ENCODE results near the gene CCT7.
A peak's percentile ranks its signal among the peaks of the same experiment; 100 is the strongest.

Gene CCT7

DNA sequence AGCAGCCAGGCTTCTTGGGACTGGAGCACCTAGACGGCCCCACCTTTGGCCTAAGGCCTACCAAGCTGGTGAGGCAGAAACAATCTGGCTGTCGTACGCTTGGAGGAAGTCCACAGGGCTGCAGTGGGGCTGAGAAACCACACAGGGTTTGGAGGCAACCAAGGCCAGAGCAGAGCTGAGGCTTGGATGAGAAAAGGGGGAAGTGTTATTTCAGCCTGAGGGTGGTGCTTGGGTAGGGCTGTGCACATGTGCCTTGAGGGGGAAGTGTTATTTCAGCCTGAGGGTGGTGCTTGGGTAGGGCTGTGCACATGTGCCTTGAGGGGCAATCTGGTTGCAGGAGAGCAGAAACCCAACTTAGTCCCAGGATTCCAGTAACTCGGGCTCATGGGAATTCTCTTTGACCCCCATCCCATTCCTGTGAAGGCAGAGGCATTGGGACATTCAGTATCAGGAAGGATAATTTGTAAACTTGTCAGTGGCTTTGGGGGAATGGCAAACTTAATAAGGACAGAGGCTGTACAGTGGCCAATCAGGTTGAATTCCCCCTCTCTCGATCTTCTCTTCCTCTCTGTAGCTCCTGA lies 51.1 kb downstream of the CCT7 start:
- Histone ChIP-seq H3K36me3 (ENCODE audit: control insufficient read depth, low read length) (peaks cover 38% of the 10 kb centered on the region), H3F3A (ENCODE audit: control insufficient read depth, insufficient read depth) (peaks cover 5% of the 10 kb centered on the region; the same call in 1 of the 2 replicates), H3K4me1 (ENCODE audit: control insufficient read depth, low read length) (peaks cover 37% of the 10 kb centered on the region), H3K27me3 (ENCODE audit: control insufficient read depth, low read length) (no peaks in the 10 kb centered on the region), H4K20me1 (ENCODE audit: control insufficient read depth, insufficient read depth, low read depth, low read length) (peaks cover 20% of the 10 kb centered on the region), H3K27ac (ENCODE audit: low read depth, low read length) (peak overlapping the region; percentile 93), H3K9me3 (ENCODE audit: control insufficient read depth, insufficient read depth, low read length) (no peaks in the 10 kb centered on the region), H3K79me2 (ENCODE audit: control insufficient read depth, low read length) (peaks cover 40% of the 10 kb centered on the region), H3K4me2 (ENCODE audit: low read length) (peak overlapping the region; percentile 99), H3K9me2 (replicated peaks; ENCODE audit: control insufficient read depth, low read length) (no peaks in the 10 kb centered on the region), H3K4me3 (ENCODE audit: low read length) (peak overlapping the region; percentile 95)
- no peak for TF ChIP-seq CTCF (IDR thresholded peaks at IDR 0.05; ENCODE audit: low read depth, low read length, poor library complexity, severe bottlenecking)
- TF ChIP-seq EZH2phosphoT487 (IDR thresholded peaks at IDR 0.05; ENCODE audit: borderline replicate concordance, low read length), result no peak

GRCh38 chr2:73286134-73286655 lies 52.1 kb downstream of the CCT7 start:
- Histone ChIP-seq H3F3A (ENCODE audit: control insufficient read depth, insufficient read depth) (peaks cover 5% of the 10 kb centered on the region; the same call in 1 of the 2 replicates), H3K4me3 (ENCODE audit: low read length) (no peak overlapping the region), H3K9me2 (replicated peaks; ENCODE audit: control insufficient read depth, low read length) (no peaks in the 10 kb centered on the region), H3K9me3 (ENCODE audit: control insufficient read depth, insufficient read depth, low read length) (no peaks in the 10 kb centered on the region), H4K20me1 (ENCODE audit: control insufficient read depth, insufficient read depth, low read depth, low read length) (peaks cover 14% of the 10 kb centered on the region), H3K27me3 (ENCODE audit: control insufficient read depth, low read length) (peaks cover 7% of the 10 kb centered on the region), H3K79me2 (ENCODE audit: control insufficient read depth, low read length) (peaks cover 30% of the 10 kb centered on the region), H3K4me2 (ENCODE audit: low read length) (no peak overlapping the region; the same call in 1 of the 2 replicates), H3K27ac (ENCODE audit: low read depth, low read length) (no peak overlapping the region), H3K4me1 (ENCODE audit: control insufficient read depth, low read length) (peaks cover 36% of the 10 kb centered on the region), H3K36me3 (ENCODE audit: control insufficient read depth, low read length) (peaks cover 29% of the 10 kb centered on the region)
- no peak for TF ChIP-seq CTCF (IDR thresholded peaks at IDR 0.05; ENCODE audit: low read depth, low read length, poor library complexity, severe bottlenecking)
- TF ChIP-seq EZH2phosphoT487 (IDR thresholded peaks at IDR 0.05; ENCODE audit: borderline replicate concordance, low read length), result no peak

GRCh38 chr2:73289304-73289703 lies 55.2 kb downstream of the CCT7 start:
- H3K27me3 ChIP-seq (ENCODE audit: control insufficient read depth, low read length), result peaks cover 36% of the 10 kb centered on the region
- no peak for TF ChIP-seq EZH2phosphoT487 (IDR thresholded peaks at IDR 0.05; ENCODE audit: borderline replicate concordance, low read length)
- no peak for TF ChIP-seq CTCF (IDR thresholded peaks at IDR 0.05; ENCODE audit: low read depth, low read length, poor library complexity, severe bottlenecking)

More at GRCh38 chr2:73289304-73289703, 55.2 kb downstream of the CCT7 start:
- Histone ChIP-seq H3K79me2 (ENCODE audit: control insufficient read depth, low read length) (no peaks in the 10 kb centered on the region), H3F3A (ENCODE audit: control insufficient read depth, insufficient read depth) (peaks cover 5% of the 10 kb centered on the region; the same call in 1 of the 2 replicates), H4K20me1 (ENCODE audit: control insufficient read depth, insufficient read depth, low read depth, low read length) (peaks cover 4% of the 10 kb centered on the region), H3K36me3 (ENCODE audit: control insufficient read depth, low read length) (no peaks in the 10 kb centered on the region), H3K4me2 (ENCODE audit: low read length) (no peak overlapping the region), H3K9me2 (replicated peaks; ENCODE audit: control insufficient read depth, low read length) (no peaks in the 10 kb centered on the region), H3K4me3 (ENCODE audit: low read length) (no peak overlapping the region), H3K9me3 (ENCODE audit: control insufficient read depth, insufficient read depth, low read length) (no peaks in the 10 kb centered on the region), H3K27ac (ENCODE audit: low read depth, low read length) (no peak overlapping the region), H3K4me1 (ENCODE audit: control insufficient read depth, low read length) (peaks cover 25% of the 10 kb centered on the region)

All from DOHH2 (cell line).